Stimulated activated effector memory CD8-positive, alpha-beta T cell treated with anti-CD3 and anti-CD28 coated beads, Interleukin-12 subunit alpha, Interleukin-12 subunit beta, amount 100 ng/mL, for 72 hours (primary cell): ENCODE results near the gene IPO9.
A peak's percentile ranks its signal among the peaks of the same experiment; 100 is the strongest.

Experiments
- ATAC-seq: fragments of 150-1000 bp; cut with Tn5 transposase; 2 replicates; pipeline ENCODE4 v1.10.0; 2021
- DNase-seq, 2 donors: peaks; one replicate each; pipeline ENCODE4 v3.0.0; 2021 to 2022; ENCODE audit warnings: low spot score in 2 of 2
- H3K27ac Mint-ChIP-seq: one replicate; pipeline ENCODE4 v1.8.0; 2022; ENCODE audit warnings: mild to moderate bottlenecking, mixed read lengths
- H3K36me3 Mint-ChIP-seq: one replicate; pipeline ENCODE4 v1.8.0; 2022; ENCODE audit warnings: mild to moderate bottlenecking, mixed read lengths
- H3K4me1 Mint-ChIP-seq: one replicate; pipeline ENCODE4 v1.8.0; 2022; ENCODE audit warnings: mixed read lengths
- H3K4me3 Mint-ChIP-seq: one replicate; pipeline ENCODE4 v1.8.0; 2022; ENCODE audit warnings: mild to moderate bottlenecking, mixed read lengths
- H3K9me3 Mint-ChIP-seq: one replicate; pipeline ENCODE4 v1.8.0; 2022; ENCODE audit warnings: mixed read lengths

The IPO9 gene

DNA sequence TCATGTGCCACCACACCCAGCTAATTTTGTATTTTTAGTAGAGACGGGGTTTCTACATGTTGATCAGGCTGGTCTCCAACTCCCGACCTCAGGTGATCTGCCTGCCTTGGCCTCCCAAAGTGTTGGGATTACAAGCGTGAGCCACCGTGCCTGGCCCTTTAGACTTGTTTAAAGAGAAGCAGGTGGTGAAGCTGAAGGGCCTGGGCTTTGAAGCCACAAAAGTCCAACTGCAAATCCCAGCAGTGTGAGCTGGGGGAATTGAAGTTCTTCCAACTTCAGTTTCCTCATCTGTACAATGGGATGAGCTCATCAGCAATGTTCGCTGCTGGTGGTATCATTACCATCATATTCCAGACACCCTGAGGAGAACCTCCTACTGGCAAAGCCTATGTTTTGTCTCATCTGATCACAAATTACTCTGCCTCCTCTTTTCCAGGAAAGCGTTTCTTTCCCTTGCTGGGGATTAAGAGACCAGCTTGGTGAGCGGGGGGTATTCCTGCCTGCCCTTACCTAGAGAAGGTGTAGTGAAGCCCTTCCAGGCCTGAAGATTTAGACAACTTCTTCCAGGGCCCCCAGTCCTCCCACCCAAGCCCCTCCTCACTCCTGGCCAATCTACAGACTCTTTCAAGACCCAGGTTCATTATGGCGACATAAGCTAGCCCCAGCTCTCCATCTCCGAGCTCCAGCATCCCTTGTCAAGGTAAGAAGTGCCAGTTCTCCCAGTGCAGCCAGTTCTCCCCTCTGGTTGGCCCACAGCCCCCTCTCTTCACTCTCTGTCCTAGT is 57.3 kb downstream of the IPO9 start:
- ATAC-seq = no peak
- no peak overlapping the region for H3K27ac Mint-ChIP-seq
- DNase-seq = no peak
- no peak overlapping the region for H3K4me3 Mint-ChIP-seq
- peaks cover 6% of the 10 kb centered on the region for H3K4me1 Mint-ChIP-seq
- H3K36me3 Mint-ChIP-seq = no peaks in the 10 kb centered on the region
- H3K9me3 Mint-ChIP-seq = no peaks in the 10 kb centered on the region

DNA sequence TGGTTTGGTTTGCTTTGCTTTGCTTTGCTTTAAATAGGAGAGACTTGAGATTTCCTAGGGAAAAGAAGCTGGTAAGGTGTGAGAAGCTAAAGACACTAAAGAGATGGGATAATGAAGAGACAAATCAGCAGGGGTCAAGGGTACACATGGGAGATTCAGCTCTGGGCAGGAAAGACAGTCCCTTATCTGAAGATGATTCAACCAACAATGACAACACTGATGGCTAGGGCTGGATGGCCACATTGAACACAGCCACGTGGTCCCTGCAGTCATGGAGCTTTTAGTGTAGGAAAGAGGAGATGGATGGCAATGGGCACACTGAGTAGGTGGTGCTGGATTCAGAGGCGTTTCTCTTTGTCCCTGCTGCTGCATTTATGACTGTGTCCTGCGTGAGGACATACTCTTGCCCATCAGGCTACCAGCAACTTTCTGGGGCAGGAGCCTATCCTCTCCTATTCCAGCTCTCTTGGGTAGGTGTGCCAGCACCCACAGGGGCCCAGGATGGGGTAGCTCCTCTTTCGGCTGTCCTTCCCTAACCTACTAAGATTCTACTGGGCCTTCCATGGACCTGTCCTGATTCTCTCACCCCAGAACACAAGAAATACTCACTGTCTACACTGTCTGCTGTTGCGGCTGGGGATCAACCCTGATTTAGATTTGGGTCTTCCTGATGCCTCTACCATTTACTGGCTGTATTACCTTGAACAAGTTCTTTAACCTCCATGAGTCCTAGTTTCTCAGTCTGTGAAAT is 58.3 kb downstream of the IPO9 start:
- no peak for ATAC-seq
- Mint-ChIP-seq H3K36me3 (no peaks in the 10 kb centered on the region), H3K27ac (no peak overlapping the region), H3K4me3 (no peak overlapping the region), H3K4me1 (peaks cover 6% of the 10 kb centered on the region), H3K9me3 (no peaks in the 10 kb centered on the region)
- no peak for DNase-seq

DNA sequence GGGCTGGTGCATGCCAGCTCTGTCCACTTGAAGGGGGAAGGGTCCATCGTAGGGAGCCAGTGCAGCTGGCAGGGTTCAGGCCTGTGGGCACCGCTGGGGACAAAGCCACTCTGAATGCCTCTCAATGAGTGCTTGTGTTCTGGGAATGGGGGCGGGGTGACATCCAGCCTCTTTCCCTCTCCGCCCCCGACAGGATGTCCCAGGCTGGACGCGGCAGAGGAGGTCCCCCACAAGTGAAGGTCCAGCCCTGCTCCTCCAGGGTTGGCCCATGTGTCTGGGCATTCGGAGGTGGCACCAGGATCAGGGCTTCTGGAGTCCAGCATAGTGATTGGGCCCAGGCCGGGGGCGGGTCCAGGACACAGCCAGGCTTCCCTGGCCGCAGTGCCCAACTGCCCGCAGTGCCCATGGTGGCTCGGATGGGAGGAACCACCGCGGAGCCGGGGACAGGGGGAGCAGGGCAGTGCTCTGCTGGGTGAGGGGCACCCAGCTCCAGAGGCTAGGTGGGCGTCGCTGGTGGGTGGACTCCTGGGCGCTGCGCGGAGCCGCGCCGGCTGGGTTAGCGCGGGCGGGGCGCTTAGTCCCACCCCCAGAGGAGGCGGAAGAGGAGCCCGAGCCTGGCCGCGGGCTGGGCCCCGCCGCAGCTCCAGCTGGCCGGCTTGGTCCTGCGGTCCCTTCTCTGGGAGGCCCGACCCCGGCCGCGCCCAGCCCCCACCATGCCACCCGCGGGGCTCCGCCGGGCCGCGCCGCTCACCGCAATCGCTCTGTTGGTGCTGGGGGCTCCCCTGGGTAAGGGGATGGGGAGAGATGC is 59.5 kb downstream of the IPO9 start, which contains the start of gene SHISA4:
Gene SHISA4 (plus strand): TSS at position 617 of the 808 bp plus-strand sequence. CDS start 97 bp downstream, at position 714.
- DNase-seq (no peak), ATAC-seq (peak; percentile 68)
- Mint-ChIP-seq H3K9me3 (no peaks in the 10 kb centered on the region), H3K36me3 (no peaks in the 10 kb centered on the region), H3K4me1 (peaks cover 6% of the 10 kb centered on the region), H3K27ac (no peak within 1 kb of the TSS), H3K4me3 (peak within 1 kb of the TSS; percentile 63)

DNA sequence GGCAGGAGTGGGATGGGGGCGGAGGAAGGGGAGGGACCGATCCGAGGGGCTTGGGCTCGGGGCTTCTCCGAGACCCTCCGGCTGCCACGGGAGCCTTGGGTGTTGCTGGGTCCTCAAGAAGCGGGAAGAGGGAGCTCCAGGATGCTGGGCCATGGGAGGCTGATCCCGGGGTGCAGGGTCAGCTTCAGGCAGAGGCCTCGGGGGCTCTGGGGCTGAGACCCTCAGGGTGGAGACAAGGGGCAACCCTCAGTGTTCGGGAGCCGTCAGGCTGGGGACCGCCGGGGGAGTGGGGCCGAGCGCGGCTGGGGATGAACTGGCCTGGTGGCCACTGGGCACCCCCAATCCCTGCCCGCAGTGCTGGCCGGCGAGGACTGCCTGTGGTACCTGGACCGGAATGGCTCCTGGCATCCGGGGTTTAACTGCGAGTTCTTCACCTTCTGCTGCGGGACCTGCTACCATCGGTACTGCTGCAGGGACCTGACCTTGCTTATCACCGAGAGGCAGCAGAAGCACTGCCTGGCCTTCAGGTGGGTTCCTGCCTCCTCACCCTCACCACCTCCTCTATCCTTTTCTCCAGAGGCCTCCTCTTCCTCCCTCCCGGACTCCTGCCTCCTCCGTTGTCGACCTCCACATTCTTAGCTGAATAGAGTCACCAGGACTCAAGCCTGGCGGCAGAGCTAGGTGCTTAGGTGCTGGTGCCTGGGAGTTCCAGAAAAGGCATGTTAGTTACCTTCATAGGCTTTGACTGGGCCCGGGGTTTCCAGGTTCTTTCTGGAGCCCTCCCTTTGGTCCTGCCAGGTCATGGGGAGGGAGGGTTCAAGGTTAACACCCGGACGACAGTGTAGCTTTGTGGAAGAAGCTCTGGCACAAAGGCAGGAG is 60.4 kb downstream of the IPO9 start:
- DNase-seq (no peak), ATAC-seq (no peak)
- Mint-ChIP-seq H3K9me3 (no peaks in the 10 kb centered on the region), H3K27ac (no peak overlapping the region), H3K4me3 (peak overlapping the region; percentile 63), H3K4me1 (peaks cover 6% of the 10 kb centered on the region), H3K36me3 (no peaks in the 10 kb centered on the region)

DNA sequence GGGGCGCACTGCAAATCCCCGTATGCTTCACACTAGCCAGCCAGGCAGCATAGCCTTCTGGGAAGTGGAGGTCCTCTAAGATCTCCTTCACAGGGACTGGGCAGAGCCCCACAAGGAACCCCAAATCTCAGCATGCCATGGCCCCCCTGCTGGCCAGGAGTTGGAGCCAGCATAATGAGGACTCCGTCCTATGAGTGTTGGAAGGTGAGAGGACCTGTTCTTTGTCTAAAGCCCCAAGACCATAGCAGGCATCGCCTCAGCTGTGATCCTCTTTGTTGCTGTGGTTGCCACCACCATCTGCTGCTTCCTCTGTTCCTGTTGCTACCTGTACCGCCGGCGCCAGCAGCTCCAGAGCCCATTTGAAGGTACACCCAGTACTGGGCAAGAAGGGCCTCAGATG is 61.3 kb downstream of the IPO9 start:
- H3K36me3 Mint-ChIP-seq = no peaks in the 10 kb centered on the region
- no peak overlapping the region for H3K4me3 Mint-ChIP-seq
- no peak overlapping the region for H3K27ac Mint-ChIP-seq
- no peak for DNase-seq
- peaks cover 6% of the 10 kb centered on the region for H3K4me1 Mint-ChIP-seq
- no peak for ATAC-seq
- no peaks in the 10 kb centered on the region for H3K9me3 Mint-ChIP-seq

DNA sequence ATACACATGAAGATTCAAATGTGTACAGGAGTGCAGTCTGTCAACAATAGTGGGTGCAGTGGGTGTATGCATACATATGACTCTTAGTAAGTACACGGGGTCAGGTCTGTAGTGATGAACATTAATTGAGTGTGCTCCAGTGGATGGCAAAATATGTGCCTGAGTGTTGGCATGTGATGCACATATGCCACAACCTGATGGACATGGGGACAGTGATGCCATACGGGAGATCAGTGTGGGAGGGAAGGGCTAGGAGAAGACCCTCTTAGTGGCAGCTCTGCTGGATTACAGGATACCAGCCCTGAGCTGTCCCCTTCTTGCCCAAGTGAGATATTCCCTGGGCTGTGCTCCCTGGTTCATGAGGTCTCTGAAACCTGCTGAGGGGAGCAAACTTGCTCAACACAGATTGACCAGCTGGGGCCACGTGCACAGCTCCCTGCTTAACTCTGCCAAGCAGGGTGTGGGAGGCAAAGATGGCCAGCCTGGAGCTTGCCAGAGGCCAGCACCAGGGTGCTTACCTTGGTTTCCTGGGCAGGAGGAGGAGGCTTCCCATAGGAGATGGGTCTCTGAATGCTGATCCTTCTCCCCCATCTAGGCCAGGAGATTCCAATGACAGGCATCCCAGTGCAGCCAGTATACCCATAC is 62.0 kb downstream of the IPO9 start:
- no peak overlapping the region for H3K27ac Mint-ChIP-seq
- H3K4me3 Mint-ChIP-seq = no peak overlapping the region
- DNase-seq (no peak), ATAC-seq (no peak)
- peaks cover 8% of the 10 kb centered on the region for H3K4me1 Mint-ChIP-seq
- H3K9me3 Mint-ChIP-seq = no peaks in the 10 kb centered on the region
- H3K36me3 Mint-ChIP-seq = no peaks in the 10 kb centered on the region

DNA sequence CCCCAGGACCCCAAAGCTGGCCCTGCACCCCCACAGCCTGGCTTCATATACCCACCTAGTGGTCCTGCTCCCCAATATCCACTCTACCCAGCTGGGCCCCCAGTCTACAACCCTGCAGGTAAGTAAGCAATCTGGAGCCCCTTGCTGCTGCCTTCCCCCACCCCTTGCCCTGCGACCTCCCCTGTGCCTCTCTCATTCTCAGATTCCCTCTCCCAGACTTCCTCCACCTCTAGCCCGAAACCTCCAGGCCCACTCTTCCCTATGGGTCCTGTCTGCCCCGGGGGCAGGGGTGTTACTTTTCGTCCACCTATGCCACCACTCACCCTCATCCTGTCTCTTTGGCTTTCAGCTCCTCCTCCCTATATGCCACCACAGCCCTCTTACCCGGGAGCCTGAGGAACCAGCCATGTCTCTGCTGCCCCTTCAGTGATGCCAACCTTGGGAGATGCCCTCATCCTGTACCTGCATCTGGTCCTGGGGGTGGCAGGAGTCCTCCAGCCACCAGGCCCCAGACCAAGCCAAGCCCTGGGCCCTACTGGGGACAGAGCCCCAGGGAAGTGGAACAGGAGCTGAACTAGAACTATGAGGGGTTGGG is 62.6 kb downstream of the IPO9 start:
- DNase-seq (no peak), ATAC-seq (no peak)
- H3K4me1 Mint-ChIP-seq = peaks cover 12% of the 10 kb centered on the region
- no peak overlapping the region for H3K4me3 Mint-ChIP-seq
- H3K27ac Mint-ChIP-seq = no peak overlapping the region
- no peaks in the 10 kb centered on the region for H3K9me3 Mint-ChIP-seq
- H3K36me3 Mint-ChIP-seq = no peaks in the 10 kb centered on the region

DNA sequence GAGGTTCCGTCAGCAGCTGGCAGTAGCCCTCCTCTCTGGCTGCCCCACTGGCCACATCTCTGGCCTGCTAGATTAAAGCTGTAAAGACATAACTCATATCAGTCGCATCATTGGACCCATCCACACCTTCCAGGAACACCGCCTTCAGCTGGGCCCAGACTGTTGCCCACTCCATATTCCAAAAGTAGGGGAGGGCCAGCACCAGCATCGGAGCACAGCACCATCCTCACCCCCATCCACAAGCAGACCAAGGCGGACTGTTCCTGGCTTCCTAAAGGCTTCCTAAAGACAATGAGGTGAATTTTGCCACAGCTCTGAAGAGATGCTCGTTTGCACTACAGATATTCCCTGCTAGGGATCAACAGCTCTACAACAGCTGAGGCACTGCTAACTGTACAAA is 63.3 kb downstream of the IPO9 start:
- Mint-ChIP-seq H3K9me3 (no peaks in the 10 kb centered on the region), H3K36me3 (no peaks in the 10 kb centered on the region), H3K27ac (no peak overlapping the region), H3K4me1 (peaks cover 12% of the 10 kb centered on the region), H3K4me3 (no peak overlapping the region)
- ATAC-seq (no peak), DNase-seq (no peak)

DNA sequence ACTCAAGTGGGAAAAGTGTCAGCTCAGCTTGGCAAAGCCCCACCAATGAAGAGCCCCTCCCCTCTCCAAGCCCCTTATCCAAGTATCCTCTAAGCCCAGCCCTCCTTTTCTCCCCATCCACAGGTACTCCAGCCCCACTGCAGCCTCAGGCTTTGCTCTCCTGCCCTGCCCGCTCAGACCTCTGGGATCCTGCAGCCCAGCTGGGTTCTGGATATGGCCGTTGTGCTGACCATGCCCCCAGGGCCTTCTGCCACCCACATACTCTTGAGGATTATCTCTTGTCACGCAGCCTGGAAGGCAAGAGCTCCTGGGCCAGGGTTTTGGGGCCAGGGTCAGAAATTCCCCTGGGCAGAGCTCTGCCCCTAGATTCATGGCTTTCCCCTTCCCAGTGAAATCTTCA is 64.5 kb downstream of the IPO9 start:
- ATAC-seq = no peak
- DNase-seq = no peak
- H3K27ac Mint-ChIP-seq = peak overlapping the region; percentile 17
- H3K9me3 Mint-ChIP-seq = no peaks in the 10 kb centered on the region
- no peak overlapping the region for H3K4me3 Mint-ChIP-seq
- H3K4me1 Mint-ChIP-seq = peaks cover 12% of the 10 kb centered on the region
- H3K36me3 Mint-ChIP-seq = no peaks in the 10 kb centered on the region

DNA sequence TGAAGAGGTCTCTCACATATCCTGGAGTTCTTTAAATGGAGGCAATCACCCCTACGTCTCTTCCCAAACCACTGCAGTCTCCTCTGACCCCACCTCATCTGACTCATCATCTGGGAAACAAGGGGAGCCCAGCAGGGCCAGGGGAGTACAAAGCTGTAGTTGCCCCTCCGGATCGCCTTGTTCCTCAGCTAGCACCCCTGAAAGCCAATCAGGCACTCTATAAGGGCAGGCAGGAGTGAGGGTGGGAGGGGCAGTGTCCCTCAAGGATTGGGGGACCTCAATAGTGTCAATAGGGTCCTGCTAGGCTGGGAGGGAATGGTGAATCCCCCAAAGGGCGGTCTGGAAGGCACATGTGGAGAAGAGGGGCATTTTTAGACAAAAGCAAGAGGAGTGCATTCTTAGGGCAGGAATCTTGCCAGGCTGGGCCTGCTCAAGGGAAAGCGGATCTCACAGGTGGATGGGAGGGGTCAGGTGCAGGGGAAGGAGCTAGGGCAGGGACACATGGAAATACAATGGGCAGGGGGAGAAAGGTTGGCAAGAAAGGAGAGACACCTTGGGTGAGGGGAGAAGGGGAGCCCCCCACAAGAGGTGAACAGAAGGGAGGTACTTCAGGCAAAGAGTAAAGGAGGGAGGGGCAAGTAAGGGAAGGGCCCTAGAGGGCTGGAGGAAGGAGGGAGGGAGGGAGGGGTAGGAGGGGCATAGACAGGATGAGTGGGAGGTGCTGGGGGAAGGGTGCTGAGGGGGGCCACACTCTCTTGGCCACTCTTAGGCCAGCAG is 65.6 kb downstream of the IPO9 start:
- Mint-ChIP-seq H3K4me3 (no peak overlapping the region), H3K4me1 (peaks cover 10% of the 10 kb centered on the region), H3K36me3 (no peaks in the 10 kb centered on the region), H3K27ac (no peak overlapping the region), H3K9me3 (no peaks in the 10 kb centered on the region)
- DNase-seq (no peak), ATAC-seq (no peak)

DNA sequence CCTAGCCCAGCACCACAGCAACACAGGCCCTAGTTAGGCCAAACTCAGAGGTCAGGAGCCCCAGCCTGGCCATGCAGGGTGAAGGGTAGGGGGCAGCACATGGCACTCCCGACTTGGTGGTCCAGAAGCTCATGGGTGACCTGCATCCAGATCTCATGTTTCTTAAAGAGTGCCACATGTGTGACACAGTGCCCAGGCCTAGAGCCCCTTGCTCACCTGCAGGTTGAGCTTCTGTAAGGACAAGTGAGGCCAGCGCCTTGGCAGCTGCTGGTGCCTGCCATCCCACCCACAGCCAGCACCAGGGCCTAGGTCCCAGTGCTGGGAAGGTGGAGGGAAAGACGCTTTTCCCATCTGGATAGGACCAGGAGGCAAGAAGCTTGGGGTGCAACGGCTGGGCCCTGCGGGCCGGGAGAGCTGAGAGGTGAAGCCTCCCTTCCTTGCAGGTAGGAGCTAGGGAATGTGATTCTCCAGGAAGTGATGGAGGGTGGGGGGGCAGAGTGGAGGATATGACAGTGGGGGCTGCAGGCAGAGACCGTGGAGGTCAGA is 66.2 kb downstream of the IPO9 start:
- Mint-ChIP-seq H3K27ac (no peak overlapping the region), H3K36me3 (no peaks in the 10 kb centered on the region), H3K4me3 (no peak overlapping the region), H3K9me3 (no peaks in the 10 kb centered on the region), H3K4me1 (peaks cover 6% of the 10 kb centered on the region)
- ATAC-seq = no peak
- no peak for DNase-seq

DNA sequence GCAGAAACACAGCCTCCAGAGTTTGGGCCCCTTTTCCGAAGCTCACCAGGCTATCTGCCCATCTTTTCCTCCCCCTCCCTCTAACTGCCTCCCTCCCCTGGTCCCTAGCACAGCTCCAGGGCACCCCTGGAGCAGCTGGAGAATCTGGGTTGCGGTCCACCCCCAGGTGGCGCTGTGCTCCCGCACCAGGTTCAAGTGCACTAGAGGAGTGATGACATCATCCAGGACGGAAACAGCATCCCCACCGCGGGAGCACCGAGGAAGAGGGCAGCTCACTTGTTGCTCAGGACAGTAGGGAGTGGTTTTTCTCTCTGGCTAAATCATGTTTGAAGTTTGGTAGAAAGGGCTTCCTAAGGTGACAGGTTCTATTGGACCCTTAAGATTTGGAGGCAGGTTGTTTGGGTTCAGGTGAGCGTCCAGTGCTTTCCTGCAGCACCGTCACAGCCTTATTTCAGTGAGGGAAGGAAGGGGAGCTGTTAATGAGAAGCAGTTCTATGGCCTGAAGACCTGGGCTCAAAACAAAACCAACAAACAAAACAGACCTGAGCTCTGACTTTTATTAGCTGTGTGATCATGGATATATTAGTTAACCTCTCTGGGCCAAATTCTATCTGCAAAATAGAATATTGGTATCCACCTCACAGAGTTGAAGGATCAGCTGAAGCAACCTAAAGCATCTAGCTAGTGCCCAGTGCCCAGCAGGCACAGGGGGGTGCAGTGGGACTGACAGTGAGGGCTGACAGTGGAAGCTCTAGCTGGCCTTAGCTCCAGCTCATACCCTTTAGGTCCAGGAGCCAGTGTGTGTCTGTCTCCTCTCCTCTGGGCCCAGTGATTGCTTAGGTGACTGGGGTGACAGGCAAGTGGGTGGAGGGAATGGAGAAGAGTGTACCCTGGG is 67.2 kb downstream of the IPO9 start:
- Mint-ChIP-seq H3K4me1 (peaks cover 6% of the 10 kb centered on the region), H3K4me3 (peak overlapping the region; percentile 18), H3K9me3 (no peaks in the 10 kb centered on the region), H3K27ac (peak overlapping the region; percentile 69), H3K36me3 (no peaks in the 10 kb centered on the region)
- ATAC-seq (peak; percentile 88), DNase-seq (peak; percentile 84 to 91)
